Skeletal muscle tissue (tissue), 4 donors: ENCODE measurements around the gene ASGR1. TPM values are rescaled to one million over a fixed set of nuclear protein-coding genes. Genes with fewer than 3 reads are reported as not detected.

Experiments
- H3K27ac ChIP-seq: one replicate; pipeline ENCODE4 v1.7.0; 2013; ENCODE audit warnings: mild to moderate bottlenecking, low read depth, low read length, inconsistent platforms
- H3K27me3 ChIP-seq, 3 donors: one replicate each; pipeline ENCODE4 v1.7.0; 2013; ENCODE audit warnings: low read length in 3 of 3; ENCODE audit not compliant: control insufficient read depth in 3 of 3, insufficient read depth in 3 of 3
- H3K36me3 ChIP-seq, 3 donors: one replicate each; pipeline ENCODE4 v1.7.0; 2013; ENCODE audit warnings: low read length in 3 of 3; ENCODE audit not compliant: control insufficient read depth in 3 of 3, insufficient read depth in 3 of 3
- H3K4me1 ChIP-seq, 3 donors: one replicate each; pipeline ENCODE4 v1.7.0; 2013; ENCODE audit warnings: low read length in 3 of 3, mild to moderate bottlenecking in 3 of 3; ENCODE audit not compliant: control insufficient read depth in 3 of 3, insufficient read depth in 3 of 3
- H3K4me3 ChIP-seq, 3 donors: one replicate each; pipeline ENCODE4 v1.7.0; 2013; ENCODE audit warnings: low read length in 3 of 3
- H3K9ac ChIP-seq, 3 donors: one replicate each; pipeline ENCODE4 v1.7.0; 2013; ENCODE audit warnings: low read length in 3 of 3, mild to moderate bottlenecking in 3 of 3, moderate library complexity in 2 of 3, low read depth in 1 of 3
- H3K9me3 ChIP-seq, 3 donors: one replicate each; pipeline ENCODE4 v1.7.0; 2013; ENCODE audit warnings: low read length in 3 of 3; ENCODE audit not compliant: control insufficient read depth in 3 of 3
- total RNA-seq: library from RNA; depleted of rRNA; stranded (reverse); fragments of >200 nt; gene quantifications from one replicate; pipeline ENCODE4 v1.2.3, GENCODE V29; 2014
- donor health status: Osteomylitis.

ASGR1 gene
- total RNA-seq, 1 donor from 2014 or later, result 1.0 TPM

GRCh38 chr17:7139400-7139799 lies 39.8 kb downstream of the ASGR1 start:
- Histone ChIP-seq H3K27ac (no peak overlapping the region), H3K36me3 (no peaks in the 10 kb centered on the region), H3K27me3 (peaks cover 19 to 57% (median 47%) of the 10 kb centered on the region in 3 donors)

GRCh38 chr17:7138800-7139381 lies 40.3 kb downstream of the ASGR1 start:
- Histone ChIP-seq H3K27me3 (peaks cover 16 to 56% (median 43%) of the 10 kb centered on the region in 3 donors), H3K9ac (no peak overlapping the region), H3K27ac (no peak overlapping the region), H3K4me1 (no peaks in the 10 kb centered on the region), H3K36me3 (no peaks in the 10 kb centered on the region), H3K9me3 (no peaks in the 10 kb centered on the region), H3K4me3 (no peak overlapping the region)

More at GRCh38 chr17:7139400-7139799, 39.8 kb downstream of the ASGR1 start:
- Histone ChIP-seq H3K4me3 (no peak overlapping the region), H3K9ac (no peak overlapping the region), H3K9me3 (no peaks in the 10 kb centered on the region), H3K4me1 (no peaks in the 10 kb centered on the region)

- Histone ChIP-seq H3K9me3 (no peaks in the 10 kb centered on the region), H3K27ac (no peak overlapping the region), H3K27me3 (peaks cover 20 to 56% (median 47%) of the 10 kb centered on the region in 3 donors), H3K9ac (no peak overlapping the region), H3K4me3 (no peak overlapping the region), H3K4me1 (peaks cover 0 to 2% (median 0%) of the 10 kb centered on the region in 3 donors), H3K36me3 (no peaks in the 10 kb centered on the region)
These were observed 41.8 kb downstream of the ASGR1 start for GRCh38 chr17:7137171-7137943.

GRCh38 chr17:7136266-7136877 lies 42.8 kb downstream of the ASGR1 start:
- Histone ChIP-seq H3K4me3 (no peak overlapping the region), H3K9me3 (no peaks in the 10 kb centered on the region), H3K36me3 (no peaks in the 10 kb centered on the region), H3K4me1 (peaks cover 0 to 2% (median 0%) of the 10 kb centered on the region in 3 donors), H3K9ac (no peak overlapping the region), H3K27me3 (peaks cover 17 to 54% (median 40%) of the 10 kb centered on the region in 3 donors), H3K27ac (no peak overlapping the region)

- Histone ChIP-seq H3K4me3 (no peak overlapping the region), H3K27ac (peak overlapping the region; percentile 12), H3K4me1 (peaks cover 0 to 2% (median 0%) of the 10 kb centered on the region in 3 donors), H3K27me3 (peaks cover 5 to 46% (median 36%) of the 10 kb centered on the region in 3 donors), H3K36me3 (no peaks in the 10 kb centered on the region), H3K9me3 (no peaks in the 10 kb centered on the region), H3K9ac (no peak overlapping the region)
These were observed 45.3 kb downstream of the ASGR1 start for GRCh38 chr17:7133916-7134315.

- Histone ChIP-seq H3K27me3 (peaks cover 5 to 42% (median 31%) of the 10 kb centered on the region in 3 donors), H3K4me1 (peaks cover 0 to 2% (median 0%) of the 10 kb centered on the region in 3 donors), H3K9ac (no peak overlapping the region), H3K9me3 (no peaks in the 10 kb centered on the region), H3K36me3 (no peaks in the 10 kb centered on the region), H3K27ac (peak overlapping the region; percentile 12), H3K4me3 (peak overlapping the region in 1 of 3 donors; percentile 38)
These were observed 45.7 kb downstream of the ASGR1 start for GRCh38 chr17:7133424-7133823.

- Histone ChIP-seq H3K36me3 (no peaks in the 10 kb centered on the region), H3K4me3 (no peak overlapping the region), H3K27me3 (peaks cover 5 to 40% (median 28%) of the 10 kb centered on the region in 3 donors), H3K4me1 (peaks cover 0 to 2% (median 0%) of the 10 kb centered on the region in 3 donors), H3K9ac (peak overlapping the region in 2 of 3 donors; percentile 7 to 25), H3K9me3 (no peaks in the 10 kb centered on the region), H3K27ac (peak overlapping the region; percentile 45)
These were observed 46.6 kb downstream of the ASGR1 start for GRCh38 chr17:7132511-7133094.

GRCh38 chr17:7131423-7131791 lies 47.8 kb downstream of the ASGR1 start:
- Histone ChIP-seq H3K36me3 (no peaks in the 10 kb centered on the region), H3K27ac (peak overlapping the region; percentile 70), H3K4me3 (no peak overlapping the region), H3K9ac (no peak overlapping the region), H3K9me3 (no peaks in the 10 kb centered on the region), H3K27me3 (peaks cover 5 to 31% (median 16%) of the 10 kb centered on the region in 3 donors), H3K4me1 (peaks cover 0 to 2% (median 0%) of the 10 kb centered on the region in 3 donors)

GRCh38 chr17:7130621-7131422 lies 48.3 kb downstream of the ASGR1 start:
- Histone ChIP-seq H3K27ac (peak overlapping the region; percentile 70), H3K4me1 (peaks cover 0 to 2% (median 0%) of the 10 kb centered on the region in 3 donors), H3K4me3 (no peak overlapping the region), H3K27me3 (peaks cover 5 to 31% (median 16%) of the 10 kb centered on the region in 3 donors), H3K9me3 (no peaks in the 10 kb centered on the region), H3K36me3 (no peaks in the 10 kb centered on the region), H3K9ac (no peak overlapping the region)
